IMR-90 (cell line): Measurements from ENCODE around the gene MRTFB. TPM values are rescaled to one million over a fixed set of nuclear protein-coding genes. Genes with fewer than 3 reads are reported as not detected.

ENCODE experiments used
- ATAC-seq: fragments of 200-7000 bp; cut with Tn5 transposase; 2 replicates; pipeline ENCODE4 v1.9.1; 2020; ENCODE audit warnings: low read depth, mild to moderate bottlenecking, moderate library complexity
- BruUV-seq: library from RNA; stranded (reverse); fragments of 400-500 nt; replicated peaks from 2 replicates; lab custom pipeline; 2021; lab: Mats Ljungman, UMichigan
- CTCF ChIA-PET: fragments of 300-600 bp; formaldehyde crosslinking; extraction: SDS; loops from one replicate; lab custom pipeline; 2021; ENCODE audit warnings: antibody characterized with exemption; lab: Yijun Ruan, JAX
- POLR2A ChIA-PET: fragments of 300-600 bp; sonication (Branson Sonifier 250); formaldehyde crosslinking; loops from one replicate; lab custom pipeline; 2022; ENCODE audit warnings: antibody characterized with exemption; ENCODE audit not compliant: unreplicated experiment; lab: Charles Lee
- DNase-seq: peaks from one replicate; pipeline ENCODE4 v3.0.0; 2013
- H2AFZ ChIP-seq: replicated peaks from 2 replicates; pipeline ENCODE3; 2013; ENCODE audit warnings: low read length, mild to moderate bottlenecking; ENCODE audit not compliant: poor library complexity
- H2AK5ac ChIP-seq: 2 replicates; pipeline ENCODE4 v1.6.1; 2013; ENCODE audit warnings: low read depth, low read length, inconsistent platforms
- H2AK9ac ChIP-seq: replicated peaks from 2 replicates; pipeline ENCODE3; 2013; ENCODE audit warnings: mild to moderate bottlenecking, low read depth, low read length, moderate library complexity; ENCODE audit not compliant: poor library complexity
- H2BK120ac ChIP-seq: 2 replicates; pipeline ENCODE4 v1.6.1; 2013; ENCODE audit warnings: low read depth, low read length, inconsistent platforms
- H2BK15ac ChIP-seq: 3 replicates; pipeline ENCODE4 v1.6.1; 2013; ENCODE audit warnings: low read depth, low read length, inconsistent platforms
- H2BK20ac ChIP-seq: 2 replicates; pipeline ENCODE4 v1.6.1; 2013; ENCODE audit warnings: low read depth, mild to moderate bottlenecking, inconsistent platforms, low read length, moderate library complexity
- H2BK5ac ChIP-seq: 2 replicates; pipeline ENCODE4 v1.6.1; 2013; ENCODE audit warnings: mild to moderate bottlenecking, low read depth, low read length, inconsistent platforms; ENCODE audit not compliant: poor library complexity, severe bottlenecking
- H3K14ac ChIP-seq: replicated peaks from 2 replicates; pipeline ENCODE4 v1.6.1; 2013; ENCODE audit warnings: low read depth, low read length, inconsistent platforms
- H3K18ac ChIP-seq: 2 replicates; pipeline ENCODE4 v1.6.1; 2013; ENCODE audit warnings: low read depth, low read length, control low read depth
- H3K23ac ChIP-seq: 2 replicates; pipeline ENCODE4 v1.6.1; 2013; ENCODE audit warnings: low read depth, low read length, inconsistent platforms
- H3K27ac ChIP-seq: 2 replicates; pipeline ENCODE4 v1.5.1; 2013; ENCODE audit warnings: mild to moderate bottlenecking, control low read depth, low read length; ENCODE audit not compliant: insufficient read depth
- H3K27me3 ChIP-seq: 2 replicates; pipeline ENCODE4 v1.6.1; 2013; ENCODE audit warnings: low read length; ENCODE audit not compliant: control insufficient read depth, insufficient read depth
- H3K36me3 ChIP-seq: 2 replicates; pipeline ENCODE4 v1.6.1; 2013; ENCODE audit warnings: low read length, mixed read lengths; ENCODE audit not compliant: control insufficient read depth, insufficient read depth
- H3K4ac ChIP-seq: 2 replicates; pipeline ENCODE4 v1.6.1; 2013; ENCODE audit warnings: low read depth, low read length, inconsistent platforms
- H3K4me1 ChIP-seq: 2 replicates; pipeline ENCODE4 v1.6.1; 2013; ENCODE audit warnings: low read length, mixed read lengths; ENCODE audit not compliant: control insufficient read depth, insufficient read depth
- H3K4me2 ChIP-seq: 2 replicates; pipeline ENCODE4 v1.6.1; 2013; ENCODE audit warnings: low read depth, mild to moderate bottlenecking, control low read depth, low read length, moderate library complexity
- H3K4me3 ChIP-seq: 2 replicates; pipeline ENCODE4 v1.5.1; 2013; ENCODE audit warnings: low read depth, mild to moderate bottlenecking, control low read depth, low read length, moderate library complexity; ENCODE audit not compliant: insufficient read depth
- H3K56ac ChIP-seq: 2 replicates; pipeline ENCODE4 v1.6.1; 2013; ENCODE audit warnings: low read length, inconsistent platforms; ENCODE audit not compliant: insufficient read depth; ENCODE audit errors: extremely low read depth
- H3K79me1 ChIP-seq, 2 experiments: 2 replicates each; pipeline ENCODE4 v1.6.1; 2013; ENCODE audit warnings: low read length in 2 of 2, inconsistent platforms in 1 of 2, low read depth in 1 of 2
- H3K9ac ChIP-seq: 2 replicates; pipeline ENCODE4 v1.6.1; 2013; ENCODE audit warnings: low read depth, low read length, control low read depth
- H3K9me1 ChIP-seq: 2 replicates; pipeline ENCODE4 v1.6.1; 2013; ENCODE audit warnings: low read length, inconsistent platforms; ENCODE audit not compliant: insufficient read depth
- H3K9me3 ChIP-seq: 2 replicates; pipeline ENCODE4 v1.6.1; 2013; ENCODE audit warnings: low read length; ENCODE audit not compliant: control insufficient read depth, insufficient read depth
- H4K20me1 ChIP-seq: 2 replicates; pipeline ENCODE4 v1.6.1; 2013; ENCODE audit warnings: low read length, inconsistent platforms; ENCODE audit not compliant: insufficient read depth
- H4K5ac ChIP-seq: 2 replicates; pipeline ENCODE4 v1.6.1; 2013; ENCODE audit warnings: mild to moderate bottlenecking, low read depth, low read length, control low read depth
- H4K8ac ChIP-seq, 2 experiments: 2 replicates each; pipeline ENCODE4 v1.6.1; 2013; ENCODE audit warnings: low read depth in 2 of 2, low read length in 2 of 2, control low read depth in 1 of 2, inconsistent platforms in 1 of 2
- H4K91ac ChIP-seq: 2 replicates; pipeline ENCODE4 v1.6.1; 2013; ENCODE audit warnings: low read depth, low read length, inconsistent platforms; ENCODE audit not compliant: insufficient read depth
- BHLHE40 ChIP-seq: fragments of 150-350 bp; IDR thresholded peaks from 2 replicates; pipeline ENCODE4 v1.6.1; 2016; ENCODE audit warnings: mild to moderate bottlenecking, low read depth, low read length
- CEBPB ChIP-seq: IDR thresholded peaks from 2 replicates; pipeline ENCODE4 v1.6.1; 2012; ENCODE audit warnings: low read depth, low read length, improper control_type of control experiment
- CHD1 ChIP-seq: IDR thresholded peaks from 2 replicates; pipeline ENCODE4 v1.6.1; 2012; ENCODE audit warnings: low read depth, low read length, improper control_type of control experiment
- CTCF ChIP-seq: conservative IDR thresholded peaks from 2 replicates; pipeline ENCODE4 v1.5.1; 2012; ENCODE audit warnings: mild to moderate bottlenecking, low read depth, low read length, improper control_type of control experiment
- ELK1 ChIP-seq: fragments of 150-350 bp; IDR thresholded peaks from 2 replicates; pipeline ENCODE4 v1.6.1; 2016; ENCODE audit warnings: low read depth, mild to moderate bottlenecking, low read length, moderate library complexity, borderline replicate concordance
- FOS ChIP-seq: fragments of 150-350 bp; IDR thresholded peaks from 2 replicates; pipeline ENCODE4 v1.6.1; 2016; ENCODE audit warnings: low read depth, low read length
- MAFK ChIP-seq: IDR thresholded peaks from 2 replicates; pipeline ENCODE4 v1.6.1; 2012; ENCODE audit warnings: low read depth, low read length, improper control_type of control experiment
- MAZ ChIP-seq: IDR thresholded peaks from 2 replicates; pipeline ENCODE4 v1.6.1; 2012; ENCODE audit warnings: low read depth, mild to moderate bottlenecking, low read length, improper control_type of control experiment, moderate library complexity, borderline replicate concordance
- MXI1 ChIP-seq: IDR thresholded peaks from 2 replicates; pipeline ENCODE4 v1.6.1; 2012; ENCODE audit warnings: low read depth, mild to moderate bottlenecking, low read length, moderate library complexity, borderline replicate concordance
- NFE2L2 ChIP-seq: fragments of 150-350 bp; IDR thresholded peaks from 2 replicates; pipeline ENCODE4 v1.6.1; 2016; ENCODE audit warnings: low read depth, mild to moderate bottlenecking, low read length
- POLR2A ChIP-seq: IDR thresholded peaks from 2 replicates; pipeline ENCODE4 v1.6.1; 2012; ENCODE audit warnings: mild to moderate bottlenecking, low read depth, low read length
- RAD21 ChIP-seq: IDR thresholded peaks from 2 replicates; pipeline ENCODE4 v1.6.1; 2012; ENCODE audit warnings: low read length, improper control_type of control experiment
- RCOR1 ChIP-seq: IDR thresholded peaks from 2 replicates; pipeline ENCODE4 v1.6.1; 2012; ENCODE audit warnings: mild to moderate bottlenecking, low read length, improper control_type of control experiment; ENCODE audit not compliant: insufficient replicate concordance
- RFX5 ChIP-seq: IDR thresholded peaks from 2 replicates; pipeline ENCODE4 v1.8.0; 2012; ENCODE audit warnings: low read depth, mild to moderate bottlenecking, low read length, moderate library complexity
- SMC3 ChIP-seq: fragments of 150-350 bp; IDR thresholded peaks from 2 replicates; pipeline ENCODE4 v1.6.1; 2016; ENCODE audit warnings: low read depth, mild to moderate bottlenecking, antibody characterized with exemption, low read length, moderate library complexity
- USF2 ChIP-seq: fragments of 150-350 bp; IDR thresholded peaks from 2 replicates; pipeline ENCODE4 v1.6.1; 2017; ENCODE audit warnings: mild to moderate bottlenecking, antibody characterized with exemption, low read length, low read depth
- WGBS, 2 experiments: methylation state at CpG; one replicate each; pipeline versions ENCODE4 v1.1.5 to v1.1.7; 2013; ENCODE audit warnings: missing lambda C conversion rate in 2 of 2; ENCODE audit not compliant: insufficient read length in 1 of 2; ENCODE audit errors: extremely low coverage in 2 of 2; 5-methylcytosine and 5-hydroxymethylcytosine counted together
- dilution Hi-C: fragments of 300-500 bp; cut with HindIII; formaldehyde crosslinking; loops from one replicate; pipeline ENCODE4 v1.14.3; 2018; ENCODE audit warnings: low sequenced_read_pairs; ENCODE audit not compliant: unreplicated experiment
- in situ Hi-C: fragments of 300-500 bp; cut with MboI; formaldehyde crosslinking; loops from 3 replicates; pipeline ENCODE4 v1.14.3; 2019; ENCODE audit warnings: low sequenced_read_pairs, inconsistent platforms, mixed read lengths
- intact Hi-C: fragments of 100-400 bp; cut with micrococcal nuclease; formaldehyde crosslinking; loops from 2 replicates; pipeline ENCODE4 v1.10.0; 2022
- polyA plus RNA-seq, 3 experiments: library from polyadenylated mRNA; depleted of rRNA; stranded (reverse); fragments of >200 nt; gene quantifications; 2 replicates each; pipeline ENCODE4 v1.2.3, GENCODE V29; 2012; ENCODE audit warnings: low replicate concordance in 1 of 3
- total RNA-seq: library from RNA; depleted of rRNA; stranded (reverse); fragments of >200 nt; gene quantifications from 2 replicates; pipeline ENCODE4 v1.2.3, GENCODE V29; 2012

The MRTFB gene
- total and polyA plus RNA-seq, 2 of the 4 experiments (the other 2 are of a cell fraction): 4.4 to 5.4 TPM

- no peak overlapping the region for H3K4me3 ChIP-seq
- H4K5ac ChIP-seq: no peak overlapping the region
- H3K4me1 ChIP-seq: no peaks in the 10 kb centered on the region
- H3K9me3 ChIP-seq: no peaks in the 10 kb centered on the region
- dilution Hi-C loops (no loop called here), in situ Hi-C loops (no loop called here), intact Hi-C loops (no loop called here)
- no peak overlapping the region for H3K9ac ChIP-seq
- H2AFZ ChIP-seq: no peak overlapping the region
- no peak overlapping the region for H3K4ac ChIP-seq
- H2BK20ac ChIP-seq: no peak overlapping the region
- ChIA-PET POLR2A (no interaction called here), CTCF (no interaction called here)
- no peak overlapping the region for H3K27ac ChIP-seq
- H2BK15ac ChIP-seq: no peak overlapping the region
- H3K79me1 ChIP-seq: no peaks in the 10 kb centered on the region
- no peaks in the 10 kb centered on the region for H3K9me1 ChIP-seq
- H3K56ac ChIP-seq: no peak overlapping the region
- ATAC-seq (no peak), DNase-seq (no peak)
- no peak overlapping the region for H3K23ac ChIP-seq
- H4K91ac ChIP-seq: no peak overlapping the region
- H2BK120ac ChIP-seq: no peak overlapping the region
- no peak overlapping the region for H2AK9ac ChIP-seq
- no peak overlapping the region for H2BK5ac ChIP-seq
- H4K20me1 ChIP-seq: no peaks in the 10 kb centered on the region; the same call in 1 of the 2 replicates
- H3K4me2 ChIP-seq: no peak overlapping the region
- H4K8ac ChIP-seq: no peak overlapping the region
- no peak overlapping the region for H3K14ac ChIP-seq
- no peaks in the 10 kb centered on the region for H3K36me3 ChIP-seq
- no CpG with 5 or more reads among the region's 4 CpGs for WGBS, 2 experiments
- peaks cover 7% of the 10 kb centered on the region; the same call in 1 of the 2 replicates for H3K27me3 ChIP-seq
- no TSS peak for BruUV-seq
- TF ChIP-seq ELK1 (no peak), CHD1 (no peak), USF2 (no peak), BHLHE40 (no peak), MXI1 (no peak), CTCF (no peak), POLR2A (no peak), SMC3 (no peak), FOS (no peak), RCOR1 (no peak), NFE2L2 (no peak), CEBPB (no peak), RAD21 (no peak), RFX5 (no peak), MAFK (no peak), MAZ (no peak)
- no peak overlapping the region for H3K18ac ChIP-seq
- no peak overlapping the region for H2AK5ac ChIP-seq
These were observed 30.0 kb upstream of the MRTFB start for GRCh38 chr16:14041164-14041563.
